GM19193 (cell line): ENCODE data around the gene KIF19.

Experiments used
- POLR2A ChIP-seq: IDR thresholded peaks from 4 replicates; pipeline ENCODE4 v1.6.1; 2011; ENCODE audit not compliant: insufficient read depth, insufficient read length; ENCODE audit errors: extremely low read depth

KIF19 gene

GRCh38 chr17:74329378-74329777, 3.4 kb downstream of the KIF19 start:
- no peak for TF ChIP-seq POLR2A

GRCh38 chr17:74330446-74330845, 4.4 kb downstream of the KIF19 start:
- TF ChIP-seq POLR2A, result no peak

- no peak for TF ChIP-seq POLR2A
Observed at GRCh38 chr17:74332017-74332650, 6.1 kb downstream of the KIF19 start.

GRCh38 chr17:74332763-74333283, 6.8 kb downstream of the KIF19 start:
- no peak for TF ChIP-seq POLR2A

- TF ChIP-seq POLR2A, result no peak
Observed at GRCh38 chr17:74334393-74335039, 8.5 kb downstream of the KIF19 start.

GRCh38 chr17:74335529-74336062, 9.6 kb downstream of the KIF19 start:
- no peak for TF ChIP-seq POLR2A

- TF ChIP-seq POLR2A, result no peak
Observed at GRCh38 chr17:74336307-74336706, 10.3 kb downstream of the KIF19 start.

- TF ChIP-seq POLR2A, result no peak
Observed at GRCh38 chr17:74337834-74338500, 11.9 kb downstream of the KIF19 start.

GRCh38 chr17:74339537-74340195, 13.6 kb downstream of the KIF19 start:
- no peak for TF ChIP-seq POLR2A

- TF ChIP-seq POLR2A, result no peak
Observed at GRCh38 chr17:74340470-74341023, 14.5 kb downstream of the KIF19 start.

GRCh38 chr17:74342224-74342623, 16.2 kb downstream of the KIF19 start:
- no peak for TF ChIP-seq POLR2A

GRCh38 chr17:74343121-74343520, 17.1 kb downstream of the KIF19 start:
- TF ChIP-seq POLR2A, result no peak

- TF ChIP-seq POLR2A, result no peak
Observed at GRCh38 chr17:74343526-74344284, 17.7 kb downstream of the KIF19 start.

- TF ChIP-seq POLR2A, result no peak
Observed at GRCh38 chr17:74344658-74345057, 18.6 kb downstream of the KIF19 start.
